Choroid plexus epithelial cell (primary cell): Measurements from ENCODE around the gene ASAP3.

Experiments used
- DNase-seq: peaks from one replicate; pipeline ENCODE4 v3.0.0-alpha.2; 2010; ENCODE audit warnings: low read depth
- H3K4me3 ChIP-seq: 2 replicates; pipeline ENCODE4 v1.5.1; 2011; ENCODE audit warnings: low read depth, mild to moderate bottlenecking, control low read depth, low read length, moderate library complexity
- CTCF ChIP-seq: conservative IDR thresholded peaks from 2 replicates; pipeline ENCODE4 v1.5.1; 2011; ENCODE audit warnings: low read depth, mild to moderate bottlenecking, control low read depth, inconsistent platforms, low read length, moderate library complexity

The ASAP3 gene

GRCh38 chr1:23469372-23469982 lies 14.5 kb downstream of the ASAP3 start:
- no peak for DNase-seq
- TF ChIP-seq CTCF, result no peak

GRCh38 chr1:23466423-23466989 lies 17.5 kb downstream of the ASAP3 start:
- H3K4me3 ChIP-seq, result no peak overlapping the region
- TF ChIP-seq CTCF, result no peak
- no peak for DNase-seq

More at GRCh38 chr1:23469372-23469982, 14.5 kb downstream of the ASAP3 start:
- H3K4me3 ChIP-seq, result no peak overlapping the region

GRCh38 chr1:23463286-23463685 lies 20.7 kb downstream of the ASAP3 start:
- no peak for DNase-seq
- H3K4me3 ChIP-seq, result no peak overlapping the region
- TF ChIP-seq CTCF, result no peak

GRCh38 chr1:23462766-23463165 lies 21.2 kb downstream of the ASAP3 start:
- no peak for DNase-seq
- no peak overlapping the region for H3K4me3 ChIP-seq
- no peak for TF ChIP-seq CTCF

- no peak overlapping the region for H3K4me3 ChIP-seq
- TF ChIP-seq CTCF, result no peak
- no peak for DNase-seq
Observed at GRCh38 chr1:23461050-23461449, 22.9 kb downstream of the ASAP3 start.

- no peak overlapping the region for H3K4me3 ChIP-seq
- no peak for TF ChIP-seq CTCF
- DNase-seq, result no peak
Observed at GRCh38 chr1:23460519-23460918, 23.5 kb downstream of the ASAP3 start.

- H3K4me3 ChIP-seq, result no peak overlapping the region
- DNase-seq, result no peak
- TF ChIP-seq CTCF, result no peak
Observed at GRCh38 chr1:23459338-23459757, 24.6 kb downstream of the ASAP3 start.
